ENCODE measurements around the gene SPON1.

The SPON1 gene

DNA sequence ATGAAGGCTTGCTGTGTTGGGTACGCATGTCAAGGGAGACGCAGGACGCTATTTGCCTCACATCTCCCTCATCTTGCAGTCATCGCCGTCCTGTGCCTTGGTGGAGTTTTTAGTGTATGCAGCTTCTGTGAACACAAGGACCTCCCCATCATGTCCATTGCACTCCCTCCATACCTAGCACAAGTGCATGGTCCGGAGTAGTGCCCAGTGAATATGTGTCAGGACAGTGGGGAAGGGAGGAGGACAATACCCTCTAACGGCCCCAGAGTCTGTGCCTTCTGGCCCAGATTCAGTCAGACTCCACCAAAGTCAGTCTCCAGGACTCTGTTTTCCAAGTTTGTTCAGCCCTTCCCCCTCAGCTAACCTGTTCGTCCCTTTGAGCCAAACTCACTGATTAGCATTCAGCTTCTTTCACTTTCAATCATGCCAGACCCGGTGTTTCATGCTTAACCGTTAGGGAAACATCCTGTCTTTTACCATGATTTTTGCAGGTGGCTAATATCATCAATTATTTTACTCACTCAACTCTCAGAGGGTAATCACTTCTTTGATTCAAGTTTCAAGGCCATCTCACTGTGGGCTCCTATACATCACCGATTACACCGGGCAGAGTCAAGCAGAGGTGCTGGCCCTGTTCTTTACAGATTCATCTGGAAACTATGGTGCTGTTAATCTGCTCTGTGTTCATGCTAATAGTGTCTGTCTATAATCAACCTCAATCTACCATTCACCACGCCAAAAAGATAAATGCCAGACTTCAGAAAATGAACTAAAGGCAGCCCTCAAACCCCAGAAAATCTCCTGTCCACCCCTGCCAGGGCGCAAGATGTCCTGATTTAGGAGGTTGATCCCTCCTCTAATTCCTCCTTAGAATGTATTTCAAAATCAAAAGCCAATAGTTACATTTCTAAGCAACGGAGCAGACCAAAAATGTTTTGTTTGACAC, 240.0 kb downstream of the SPON1 start:
- intact Hi-C loops (cut with DNase I) = no loop called here
- DNase-seq = no peak

DNA sequence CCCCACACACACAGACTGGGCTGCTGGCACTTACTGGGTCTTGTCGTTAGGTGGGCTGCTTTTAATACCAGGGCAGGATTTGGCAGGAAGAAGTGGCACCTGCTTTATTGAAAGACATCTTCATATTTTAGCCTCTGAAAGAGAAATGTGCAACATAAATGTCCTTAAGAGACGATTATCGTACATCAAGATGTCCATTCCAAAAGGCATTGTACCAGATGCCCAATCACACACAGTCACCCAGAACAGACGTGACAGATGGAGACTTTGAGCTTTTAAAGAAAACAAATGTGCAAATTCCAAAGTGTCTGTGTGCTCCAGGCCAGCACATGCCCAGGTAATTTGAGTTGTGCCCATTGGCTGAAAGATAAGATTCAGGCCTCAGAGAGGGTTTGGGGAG, 240.8 kb downstream of the SPON1 start:
- no peak for DNase-seq
- intact Hi-C loops (cut with DNase I) = no loop called here

DNA sequence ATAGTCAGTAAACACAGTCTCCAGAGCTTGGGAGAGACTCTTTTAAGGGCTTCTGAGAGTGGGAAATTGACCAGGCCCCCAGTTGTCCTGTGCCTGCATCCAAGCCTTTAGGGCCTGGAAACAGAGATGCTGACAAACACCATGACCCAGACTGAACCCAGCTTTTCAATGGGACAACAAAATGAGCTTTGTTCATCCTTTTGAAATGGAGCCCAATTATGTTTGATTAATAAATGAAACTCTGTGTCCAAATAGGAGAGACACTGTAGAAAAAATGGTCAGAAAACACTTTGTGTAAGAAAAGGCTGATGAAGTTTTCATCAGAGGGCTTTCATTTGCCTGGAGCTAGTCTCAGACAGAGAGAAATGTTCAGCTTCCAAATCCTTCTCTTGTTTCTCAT, 250.5 kb downstream of the SPON1 start:
- intact Hi-C loops (cut with DNase I) = no loop called here
- DNase-seq = peak in 3 of 42 donors; percentile 26 to 32 (median 31)

DNA sequence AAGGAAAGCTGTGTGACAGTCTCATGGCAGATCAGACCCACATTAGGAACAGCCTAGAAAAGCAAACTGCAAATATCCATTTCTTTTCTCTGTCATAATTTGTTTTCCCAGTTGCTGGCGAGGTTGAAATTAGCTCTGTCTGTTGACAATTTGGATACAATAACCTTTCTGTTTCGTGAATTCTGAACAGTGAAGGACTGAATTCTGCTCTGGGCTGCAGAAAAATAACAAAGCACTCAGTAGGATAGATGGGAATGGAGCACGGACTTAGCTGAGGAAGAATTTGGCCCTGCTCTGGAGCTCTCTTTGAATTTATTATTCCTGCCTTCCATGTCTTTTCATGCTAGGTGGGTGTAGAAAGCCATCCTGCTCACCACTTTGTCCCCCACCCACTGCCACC, 256.2 kb downstream of the SPON1 start:
- DNase-seq = peak in 2 of 42 donors; percentile 25 to 36
- intact Hi-C loops (cut with DNase I) = no loop called here

DNA sequence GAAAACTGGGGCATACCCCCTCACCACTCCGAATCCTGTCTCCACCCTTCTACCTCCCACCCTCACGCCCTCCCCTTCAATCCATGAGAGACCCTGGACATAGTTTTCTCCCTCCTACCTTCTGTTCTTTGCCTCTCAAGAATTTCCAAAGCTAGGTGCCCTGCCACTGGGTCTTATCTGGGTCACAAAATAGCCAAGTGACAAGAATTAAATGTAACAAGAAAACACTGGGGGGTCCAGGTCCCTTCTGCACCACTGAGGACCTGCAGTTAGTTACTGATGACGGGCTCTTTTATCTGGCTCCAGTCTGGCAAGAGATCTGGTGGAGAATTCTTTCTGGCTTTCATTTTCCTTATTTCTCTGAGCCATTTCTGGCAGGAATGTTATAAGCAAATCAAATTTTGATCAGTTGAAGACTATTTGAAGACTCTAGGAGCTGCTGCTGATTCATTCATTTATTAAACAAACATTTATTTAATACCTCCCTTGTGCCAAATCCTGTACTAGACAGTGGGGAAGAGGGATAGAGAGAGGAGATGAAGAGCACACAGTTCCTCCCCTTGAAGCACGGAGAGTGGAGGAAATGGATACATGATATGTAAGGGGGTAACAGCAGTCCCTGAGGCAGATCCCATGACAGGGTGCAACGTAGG, 261.2 kb downstream of the SPON1 start:
- DNase-seq = no peak

DNA sequence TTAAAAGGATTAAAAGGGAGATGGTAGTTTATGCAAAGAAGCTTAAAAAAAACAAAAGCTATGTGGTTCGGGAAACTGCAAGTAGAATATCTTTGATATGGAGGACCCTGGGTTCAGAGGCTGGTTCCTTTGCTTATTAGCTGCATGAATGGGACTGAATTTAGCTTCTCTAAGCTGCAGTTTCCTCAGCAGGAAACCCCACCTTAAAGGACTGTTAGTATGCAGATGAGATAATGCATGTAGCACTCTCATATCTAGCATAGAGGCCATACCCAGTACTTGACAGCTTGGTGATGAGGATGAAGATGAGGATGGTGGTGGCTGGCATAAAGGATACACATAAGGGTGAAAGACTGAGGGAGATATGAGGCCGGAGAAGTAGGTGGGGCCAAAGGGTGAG, 261.9 kb downstream of the SPON1 start:
- intact Hi-C loops (cut with DNase I) = no loop called here
- DNase-seq = no peak

More for the DNA sequence above, 261.2 kb downstream of the SPON1 start:
- intact Hi-C loops (cut with DNase I) = no loop called here

DNA sequence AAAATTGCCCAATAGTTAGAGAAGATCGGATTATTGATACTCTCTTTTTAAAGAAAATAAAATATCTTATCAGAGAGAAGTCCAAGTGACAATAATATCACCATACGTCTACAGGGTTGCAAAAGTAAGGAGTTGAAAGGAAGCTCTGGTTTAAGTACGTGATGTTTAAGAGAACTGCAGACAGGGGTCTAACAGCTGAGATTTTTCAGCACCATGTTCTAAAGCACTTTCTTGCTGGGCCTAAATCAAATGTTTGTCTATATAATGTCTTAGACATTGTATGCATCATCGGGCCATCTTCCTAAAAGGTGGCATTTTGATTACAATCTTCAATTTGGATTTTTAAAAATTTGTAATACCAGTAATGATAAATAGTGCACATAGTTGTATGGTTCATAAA, 263.1 kb downstream of the SPON1 start:
- DNase-seq = no peak

DNA sequence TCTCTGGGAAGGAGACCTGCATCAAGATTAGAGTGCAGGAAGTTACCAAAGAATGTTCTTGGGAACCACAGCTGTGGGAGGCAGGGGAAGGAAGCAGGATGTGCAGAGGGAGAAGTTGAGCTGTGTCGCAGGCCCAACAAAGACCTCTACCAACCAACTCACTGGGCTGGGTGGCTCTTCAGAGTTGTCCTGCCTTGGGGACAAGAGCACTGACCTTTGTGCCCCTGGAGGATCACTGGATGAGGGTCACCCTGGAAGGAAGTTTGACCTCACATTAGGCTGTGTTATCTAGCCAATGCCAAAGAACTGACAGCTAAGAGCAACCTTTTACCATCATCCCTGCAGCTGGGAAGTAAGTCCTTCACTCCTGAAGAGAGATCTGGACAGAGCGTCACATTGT, 265.8 kb downstream of the SPON1 start:
- DNase-seq = no peak
- intact Hi-C loops (cut with DNase I) = no loop called here

More for the DNA sequence above, 263.1 kb downstream of the SPON1 start:
- intact Hi-C loops (cut with DNase I) = no loop called here

DNA sequence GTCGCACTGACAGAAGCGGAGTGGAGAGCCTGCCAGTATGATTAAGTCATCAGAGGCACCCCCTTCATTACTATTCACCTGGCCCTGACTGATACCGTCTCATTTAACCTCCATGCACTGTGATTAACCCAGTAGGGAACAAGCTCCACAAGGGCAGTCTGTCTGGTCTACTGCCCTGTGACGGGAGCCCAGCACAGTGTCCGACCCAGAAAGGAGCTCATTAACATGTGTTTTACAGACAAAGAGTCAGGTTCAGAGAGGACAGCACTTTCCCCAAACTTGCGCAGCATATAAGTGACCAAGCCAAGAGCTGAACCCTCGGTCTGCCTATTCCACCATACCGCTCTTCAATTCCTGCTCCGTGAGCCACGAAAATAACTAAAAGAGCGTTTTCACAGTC, 266.9 kb downstream of the SPON1 start:
- DNase-seq = peak in 1 of 42 donors; percentile 33
- intact Hi-C loops (cut with DNase I) = no loop called here

DNA sequence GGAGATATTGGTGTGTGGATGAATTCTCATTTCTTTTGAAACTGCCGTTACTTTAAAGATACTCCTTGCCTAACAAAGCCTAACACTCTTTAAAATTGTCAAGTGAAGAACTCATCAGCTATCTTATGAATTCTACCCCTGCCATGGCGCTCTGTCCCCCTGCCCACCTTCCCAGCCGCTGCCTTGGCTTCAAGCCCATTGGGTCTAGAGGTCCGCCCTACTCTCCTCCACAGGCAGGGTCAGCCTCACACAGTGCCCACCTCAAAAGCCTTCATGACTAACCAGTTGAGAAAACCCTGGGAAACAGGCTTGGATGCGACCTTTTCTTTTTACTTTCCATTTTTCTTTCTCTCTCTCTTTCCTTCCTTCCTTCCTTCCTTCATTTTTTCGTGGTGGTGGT, 267.9 kb downstream of the SPON1 start:
- intact Hi-C loops (cut with DNase I) = no loop called here
- DNase-seq = peak in 1 of 42 donors; percentile 34

DNA sequence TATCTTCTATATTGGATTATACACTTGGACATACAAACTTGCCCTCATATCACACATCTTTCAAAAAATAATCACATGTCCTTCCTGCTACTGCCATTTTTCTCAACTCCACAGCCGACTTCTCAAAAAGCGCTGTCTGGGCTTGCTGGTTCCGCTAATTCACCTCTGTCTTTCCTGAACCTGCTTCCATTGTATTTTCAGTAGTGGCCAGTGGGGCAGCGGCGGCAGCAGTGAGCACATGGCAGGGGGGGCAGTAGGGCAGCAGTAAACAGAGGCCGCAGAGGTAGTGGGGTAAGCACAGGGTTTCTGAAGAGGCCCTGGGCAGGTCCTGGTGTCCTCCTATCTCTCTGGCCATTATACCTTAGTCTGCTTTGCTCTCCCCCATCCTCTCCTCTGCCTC, 270.1 kb downstream of the SPON1 start:
- intact Hi-C loops (cut with DNase I) = no loop called here
- peak in 1 of 42 donors; percentile 31 for DNase-seq

DNA sequence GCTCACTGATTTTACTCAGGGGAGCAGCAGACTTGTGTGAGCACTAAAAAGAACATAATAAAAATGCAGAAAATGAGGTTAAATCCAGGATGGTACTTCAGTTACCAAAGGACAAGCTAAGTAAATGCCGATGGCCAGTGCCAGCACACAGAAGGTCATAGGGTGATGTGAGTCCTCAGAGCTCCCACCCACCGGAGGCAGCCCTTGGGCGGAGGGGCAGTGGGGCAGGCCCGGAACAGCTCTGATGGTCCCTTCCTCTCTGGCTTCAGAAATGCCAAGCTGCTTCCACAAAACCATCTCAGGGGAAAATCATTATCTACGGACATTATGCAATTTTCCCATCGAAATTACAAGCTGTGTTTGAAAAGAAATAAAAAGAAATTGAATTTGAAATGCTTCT, 271.9 kb downstream of the SPON1 start:
- intact Hi-C loops (cut with DNase I) = no loop called here
- no peak for DNase-seq

DNA sequence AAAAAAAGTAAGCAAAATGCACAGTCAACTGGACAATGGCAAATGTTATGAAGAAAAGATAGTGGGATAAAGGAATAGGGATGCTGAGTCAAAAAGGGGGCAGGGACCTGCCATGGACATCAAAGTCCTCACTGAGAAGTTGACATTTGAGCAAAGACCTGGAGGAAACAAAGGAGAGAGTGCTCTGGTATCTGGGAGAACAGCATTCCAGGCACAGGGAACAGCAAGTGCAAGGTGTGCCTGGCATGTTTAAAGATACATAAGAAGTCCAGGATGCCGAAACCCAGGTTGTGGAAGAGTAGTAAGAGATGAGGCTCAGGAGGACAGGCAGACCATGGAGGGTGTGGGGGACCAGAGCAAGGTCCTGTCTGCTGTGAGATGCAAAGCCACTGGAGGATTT, 273.2 kb downstream of the SPON1 start:
- intact Hi-C loops (cut with DNase I) = no loop called here

DNA sequence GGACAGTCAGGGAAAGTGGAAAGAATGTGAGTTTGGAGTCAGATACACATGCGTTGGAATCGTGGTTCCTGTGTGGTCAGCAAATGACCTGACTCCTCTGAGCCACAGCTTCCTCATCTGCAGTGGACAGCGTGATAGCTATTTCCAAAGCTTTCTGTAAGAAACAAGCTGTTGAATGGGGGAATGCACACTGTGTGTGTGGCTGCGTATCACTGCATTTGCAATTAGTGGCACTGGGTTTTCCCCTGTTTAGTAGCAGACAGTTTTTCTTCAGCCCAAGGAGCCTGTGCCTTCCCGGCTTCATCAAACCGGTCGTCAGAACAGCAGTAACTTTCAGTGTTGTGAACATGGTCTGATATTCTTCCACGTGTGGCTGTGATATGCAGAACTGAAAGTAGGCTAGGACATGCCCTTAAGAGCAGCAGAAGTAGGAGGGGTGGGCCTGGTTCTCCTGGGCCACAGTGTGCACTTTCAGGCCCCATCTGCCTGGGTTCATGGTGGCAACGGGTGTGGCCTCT, 275.0 kb downstream of the SPON1 start:
- DNase-seq = peak in 25 of 42 donors; percentile 22 to 64 (median 38)
- intact Hi-C loops (cut with DNase I) = no loop called here

More for the DNA sequence above, 273.2 kb downstream of the SPON1 start:
- no peak for DNase-seq

DNA sequence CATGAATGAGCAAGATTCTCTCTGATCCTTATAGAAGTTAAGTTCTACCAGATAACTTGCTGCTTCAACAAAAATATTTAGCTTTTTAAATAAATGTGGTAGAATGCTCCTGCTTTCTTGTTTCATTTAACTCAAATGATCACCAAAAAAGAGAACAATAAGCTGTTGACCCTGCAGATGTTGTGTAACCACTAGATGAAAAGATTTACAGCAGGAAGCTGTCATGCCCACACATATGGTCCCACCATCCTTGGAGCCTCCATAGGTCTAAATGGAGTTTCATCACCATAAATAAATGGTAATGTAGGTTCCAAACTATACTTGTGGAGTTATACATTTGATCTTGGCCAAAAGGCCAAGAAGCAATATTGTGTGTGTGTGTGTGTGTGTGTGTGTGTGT, 277.7 kb downstream of the SPON1 start:
- intact Hi-C loops (cut with DNase I) = no loop called here
- no peak for DNase-seq

DNA sequence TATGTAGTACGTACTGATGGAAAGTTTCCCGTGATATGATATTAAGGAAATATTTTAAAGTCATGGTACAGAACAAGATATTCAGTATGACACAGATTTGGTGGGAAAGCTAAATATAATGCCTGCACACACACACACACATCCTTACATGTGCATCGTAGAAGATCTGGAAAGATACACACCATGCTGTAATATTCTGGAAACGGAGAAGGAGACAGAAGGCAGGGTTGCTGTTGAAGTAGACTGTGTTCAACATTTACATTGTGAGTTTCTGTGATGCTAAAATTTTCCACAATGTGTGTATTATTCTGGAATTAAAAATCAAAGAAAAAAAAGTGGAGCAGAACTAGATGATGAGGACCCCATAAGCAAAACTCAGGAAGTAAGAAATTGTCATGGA, 278.4 kb downstream of the SPON1 start:
- intact Hi-C loops (cut with DNase I) = no loop called here
- DNase-seq = no peak

DNA sequence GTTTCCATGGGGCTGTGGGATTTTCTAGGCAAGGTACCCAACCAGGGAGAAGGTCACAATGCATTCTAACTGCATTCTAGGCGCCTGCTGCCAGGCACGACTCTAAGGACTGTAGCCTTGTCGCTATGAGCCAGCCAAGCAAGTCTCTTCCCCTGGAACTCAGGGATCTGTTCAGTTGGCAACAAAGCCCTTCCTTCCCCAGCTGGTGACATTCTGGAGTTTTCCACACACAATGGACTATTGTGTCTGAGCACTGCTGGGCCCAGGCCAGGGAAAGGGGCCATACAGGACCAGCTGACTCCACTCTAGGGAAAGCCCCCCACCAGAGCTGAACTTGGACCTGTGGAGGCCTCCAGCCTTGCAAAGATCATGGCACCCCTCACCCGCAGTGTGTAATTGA, 279.7 kb downstream of the SPON1 start:
- DNase-seq = peak in 29 of 42 donors; percentile 19 to 69 (median 44)
- intact Hi-C loops (cut with DNase I) = no loop called here

DNA sequence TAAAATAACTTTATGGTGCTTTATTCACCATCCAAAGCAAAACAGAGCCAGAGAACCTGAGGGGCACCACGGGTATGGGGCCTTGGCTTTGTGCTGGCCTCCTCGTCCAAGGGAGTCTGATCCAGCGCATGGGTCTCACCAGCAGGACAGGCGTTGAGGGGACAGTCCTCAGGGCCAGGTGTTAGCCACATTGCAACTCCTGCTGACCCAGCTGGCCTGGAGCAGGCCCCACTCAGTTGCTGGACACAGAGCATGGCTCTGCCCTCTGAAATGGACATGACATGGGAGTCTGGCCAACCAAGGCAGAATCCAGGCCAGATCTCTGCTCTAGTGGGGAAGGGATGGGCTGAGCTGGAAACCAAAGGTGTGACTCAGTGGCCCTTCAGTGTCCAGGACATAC, 280.2 kb downstream of the SPON1 start:
- intact Hi-C loops (cut with DNase I) = no loop called here
- DNase-seq = no peak

DNA sequence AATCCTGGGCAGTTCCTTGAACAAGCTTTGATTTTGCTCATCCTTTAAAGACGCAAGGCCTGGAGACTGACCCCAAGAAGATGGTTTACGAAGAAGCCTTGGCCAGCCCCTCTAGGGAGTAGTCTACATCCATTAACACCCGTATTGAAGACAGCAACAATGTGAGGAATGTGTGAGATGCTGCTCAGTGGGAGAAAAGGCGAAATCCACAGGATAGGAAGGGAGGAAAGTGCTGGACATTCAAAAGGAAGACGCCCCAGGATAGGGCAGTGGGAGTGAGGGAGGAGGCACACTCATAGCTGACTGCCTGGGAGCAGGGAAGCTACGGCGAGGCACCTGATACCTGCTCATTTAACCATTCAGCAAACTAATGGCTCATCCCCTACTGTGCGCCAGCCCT, 282.4 kb downstream of the SPON1 start:
- intact Hi-C loops (cut with DNase I) = loop anchor here (5.0 kb wide), 2 partner anchors 288 to 473 kb away; no protein-coding TSS in a partner anchor
- DNase-seq = no peak

DNA sequence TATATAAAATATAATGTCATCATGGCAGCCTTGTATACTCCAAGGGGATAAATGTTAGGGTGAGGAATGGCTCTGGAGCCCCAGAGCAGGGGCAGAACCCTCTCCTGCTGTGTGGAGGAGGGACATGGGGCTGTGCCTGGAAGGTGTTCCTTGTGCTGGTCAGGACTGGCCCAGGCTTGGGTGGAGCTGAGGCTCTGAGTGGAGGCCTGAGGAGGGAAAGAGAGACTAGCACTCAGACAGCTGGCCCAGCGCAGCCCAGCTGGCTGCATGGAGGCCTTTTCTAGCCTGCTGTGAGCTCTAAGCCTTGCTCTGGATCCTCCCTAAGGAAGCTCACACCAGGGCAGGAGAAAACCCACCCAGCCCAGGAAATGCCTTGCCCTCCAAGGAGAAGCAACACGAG, 282.9 kb downstream of the SPON1 start:
- DNase-seq = no peak

More for the DNA sequence above, 282.9 kb downstream of the SPON1 start:
- intact Hi-C loops (cut with DNase I) = loop anchor here (5.0 kb wide), 2 partner anchors 288 to 473 kb away; no protein-coding TSS in a partner anchor

Data from head of caudate nucleus (tissue), 42 donors.